ENCODE measurements around the gene ZNF670.
"Not testable (repeated sequence)": the region's sequence is repeated elsewhere in the genome, so short reads cannot be mapped to it uniquely, and the experiment has no call there.

The ZNF670 gene

DNA sequence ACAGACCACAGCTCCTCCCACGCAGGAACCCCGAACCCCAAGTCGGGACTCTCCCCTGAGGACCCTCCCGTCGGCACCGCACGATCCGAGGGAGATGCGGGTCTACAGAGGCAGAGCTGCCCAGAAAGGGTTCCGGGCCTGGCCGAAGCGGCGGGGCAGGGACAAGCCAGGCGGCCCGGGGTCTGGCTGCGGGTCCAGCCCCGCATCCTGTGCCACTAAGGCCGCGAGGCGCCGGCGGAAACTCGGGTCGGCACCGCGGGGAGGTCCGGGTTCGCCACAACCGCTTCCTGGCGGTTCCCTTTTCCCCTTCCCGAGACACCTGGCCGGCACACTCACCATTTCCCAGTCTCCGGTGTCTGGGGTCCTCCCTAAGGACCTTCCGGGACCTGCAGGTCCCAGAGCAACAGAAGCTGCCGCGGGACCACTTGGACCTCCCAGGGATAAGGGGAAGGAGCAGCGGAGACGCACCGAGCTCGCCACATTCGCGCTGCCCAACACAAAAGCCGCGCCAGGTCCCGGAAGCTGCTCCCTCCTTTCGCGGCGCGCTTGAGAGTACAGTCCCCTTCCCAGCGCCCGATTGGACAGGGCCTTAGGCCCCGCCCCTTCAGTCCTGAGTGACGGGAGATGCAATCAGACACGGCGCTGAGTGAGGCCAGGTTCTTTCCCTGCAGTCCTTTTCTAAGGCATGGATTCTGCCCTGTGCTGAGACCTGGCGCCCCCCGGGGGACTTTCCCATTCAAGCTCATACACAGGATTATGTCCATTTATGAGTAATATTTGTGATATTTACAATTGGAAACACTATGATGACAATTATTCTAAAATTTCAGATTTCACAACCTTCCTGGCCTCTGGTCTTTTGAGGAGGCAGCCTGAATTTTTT is at the start of gene ZNF670:
TSS of gene ZNF670 (minus strand) at position 554 of the 883 bp plus-strand sequence. CDS start at position 339, 215 bp downstream.
- peak; percentile 99 for DNase-seq

DNA sequence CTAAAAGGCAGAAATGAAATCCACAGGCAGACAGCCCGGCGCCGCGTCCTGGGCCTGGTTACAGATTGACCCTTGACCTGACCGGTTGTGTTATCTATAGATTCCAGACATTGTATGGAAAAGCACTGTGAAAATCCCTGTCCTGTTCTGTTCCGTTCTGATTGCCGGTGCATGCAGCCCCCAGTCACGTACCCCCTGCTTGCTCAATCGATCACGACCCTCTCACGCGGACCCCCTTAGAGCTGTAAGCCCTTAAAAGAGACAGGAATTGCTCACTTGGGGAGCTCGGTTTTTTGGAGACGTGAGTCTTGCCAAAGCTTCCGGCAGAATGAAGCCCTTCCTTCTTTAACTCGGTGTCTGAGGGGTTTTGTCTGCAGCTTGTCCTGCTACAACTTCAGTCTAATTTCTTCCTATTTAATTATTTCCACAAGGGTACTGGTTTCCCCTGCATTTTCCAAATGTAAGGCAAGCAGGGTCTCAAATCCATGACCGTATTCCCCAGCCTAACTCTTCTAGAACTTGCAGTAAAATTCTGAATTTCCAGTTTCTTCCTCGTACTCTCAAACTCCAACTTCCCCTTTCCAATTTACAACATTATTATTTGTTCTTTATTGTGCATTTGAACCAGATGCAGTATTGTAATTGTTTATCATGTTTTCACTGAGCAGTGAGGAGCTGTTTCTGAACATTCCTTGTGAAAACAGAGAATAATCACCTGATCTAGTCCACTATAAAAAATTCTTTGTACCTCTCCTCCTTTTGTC is 49.1 kb upstream of the ZNF670 start:
- not testable (repeated sequence) for DNase-seq

DNA sequence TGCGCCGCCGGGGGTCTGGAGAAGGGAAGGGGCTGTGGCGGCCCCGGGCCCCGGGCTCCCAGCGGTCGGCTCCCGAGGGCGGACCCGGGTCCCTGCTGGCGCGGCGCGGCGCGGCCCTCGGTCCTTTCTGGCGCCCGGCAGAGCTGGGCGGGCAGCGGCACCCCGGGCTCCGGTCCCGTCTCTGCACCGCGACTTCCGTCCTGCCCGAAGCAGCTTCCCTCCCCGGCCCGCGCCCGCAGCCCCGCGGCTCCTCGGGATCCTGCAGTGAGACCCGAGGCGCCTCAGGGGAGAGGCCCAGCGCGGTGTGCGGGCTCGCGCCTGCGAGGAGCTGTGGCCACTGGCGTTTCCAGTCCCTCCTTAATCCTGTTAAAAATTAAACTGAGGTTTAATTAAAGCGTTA is 48.0 kb upstream of the ZNF670 start:
- not testable (repeated sequence) for DNase-seq

DNA sequence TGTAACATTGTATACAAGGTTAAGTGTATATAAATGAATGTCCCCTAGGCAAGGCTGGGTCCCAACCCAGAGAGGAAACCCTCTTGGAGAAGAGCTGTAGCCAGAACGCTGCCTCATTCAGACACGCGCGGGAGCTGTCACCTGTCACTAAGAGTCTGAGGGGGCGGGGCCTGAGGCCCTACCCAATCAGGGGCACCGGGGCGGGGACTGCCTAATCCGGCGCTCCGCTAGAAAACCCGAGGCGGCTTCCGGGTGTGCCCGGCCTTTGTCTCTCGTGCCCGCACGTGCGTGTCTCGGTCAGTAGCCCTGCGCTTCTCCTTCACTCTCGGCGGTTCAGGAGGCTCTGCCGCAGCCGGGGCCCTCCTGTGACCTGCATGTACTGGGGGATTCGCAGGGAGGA is 47.6 kb upstream of the ZNF670 start:
- not testable (repeated sequence) for DNase-seq

DNA sequence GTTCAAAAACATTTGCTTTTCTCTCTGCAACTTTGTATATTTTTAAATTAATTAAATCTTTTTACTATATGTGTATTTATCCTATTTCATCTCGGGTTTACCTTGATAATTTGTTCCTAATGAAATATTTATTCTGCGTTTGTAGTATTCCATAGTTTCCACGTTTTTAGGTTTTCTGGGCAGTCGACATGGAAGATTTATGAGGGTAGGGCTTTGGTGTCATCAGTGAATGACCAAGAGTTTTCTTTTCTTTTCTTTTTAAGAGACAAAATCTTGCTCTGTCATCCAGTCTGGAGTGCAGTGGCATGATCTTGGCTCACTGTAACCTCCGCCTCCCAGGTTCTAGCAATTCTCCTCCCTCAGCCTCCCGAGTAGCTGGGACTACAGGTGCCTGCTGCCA is 42.8 kb upstream of the ZNF670 start:
- DNase-seq, result no peak

DNA sequence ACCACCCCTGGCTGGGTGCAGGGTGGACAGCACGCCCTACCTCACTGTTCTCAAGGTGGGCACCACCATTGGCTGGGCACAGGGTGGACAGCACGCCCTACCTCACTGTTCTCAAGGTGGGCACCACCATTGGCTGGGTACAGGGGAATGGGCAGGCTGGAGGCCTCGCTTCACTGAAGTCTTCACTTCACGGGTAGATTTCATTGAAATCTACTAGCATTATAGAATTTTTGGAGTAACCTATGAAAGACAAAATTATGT is 41.7 kb upstream of the ZNF670 start:
- not testable (repeated sequence) for DNase-seq

DNA sequence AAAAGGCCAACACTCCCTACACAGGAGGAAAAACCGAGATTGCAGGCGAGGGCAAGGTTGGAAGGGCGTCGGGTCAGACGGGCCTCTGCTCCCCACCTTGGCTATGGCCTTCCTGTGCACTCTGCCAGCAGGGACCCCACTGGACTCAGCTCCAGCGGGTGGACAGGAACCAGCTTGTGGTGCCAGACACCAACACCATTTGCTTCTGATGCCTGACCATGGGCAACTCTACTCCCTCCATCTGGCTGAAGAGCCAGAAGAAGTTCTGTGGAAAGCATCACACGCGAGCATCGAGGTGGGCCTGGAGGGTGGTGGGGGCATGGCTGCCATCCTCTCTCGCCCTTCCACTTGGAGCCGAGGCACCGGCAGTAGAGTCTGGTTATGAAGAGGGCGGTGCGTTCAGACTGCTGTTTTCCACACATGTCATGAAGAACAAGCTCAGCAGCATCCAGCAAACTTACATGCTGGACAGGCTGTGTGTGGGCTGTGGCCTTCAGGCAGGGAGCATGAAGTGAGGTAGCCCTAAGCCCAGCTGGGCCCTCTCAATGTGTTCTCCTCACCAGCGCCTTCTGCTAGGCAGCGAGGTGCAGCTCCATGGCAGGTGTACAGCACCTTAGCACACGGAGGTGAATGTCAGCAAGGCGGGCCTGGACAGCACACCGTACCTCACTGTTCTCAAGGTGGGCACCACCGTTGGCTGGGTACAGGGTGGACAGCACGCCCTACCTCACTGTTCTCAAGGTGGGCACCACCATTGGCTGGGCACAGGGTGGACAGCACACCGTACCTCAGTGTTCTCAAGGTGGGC is 41.2 kb upstream of the ZNF670 start:
- DNase-seq, result no peak

DNA sequence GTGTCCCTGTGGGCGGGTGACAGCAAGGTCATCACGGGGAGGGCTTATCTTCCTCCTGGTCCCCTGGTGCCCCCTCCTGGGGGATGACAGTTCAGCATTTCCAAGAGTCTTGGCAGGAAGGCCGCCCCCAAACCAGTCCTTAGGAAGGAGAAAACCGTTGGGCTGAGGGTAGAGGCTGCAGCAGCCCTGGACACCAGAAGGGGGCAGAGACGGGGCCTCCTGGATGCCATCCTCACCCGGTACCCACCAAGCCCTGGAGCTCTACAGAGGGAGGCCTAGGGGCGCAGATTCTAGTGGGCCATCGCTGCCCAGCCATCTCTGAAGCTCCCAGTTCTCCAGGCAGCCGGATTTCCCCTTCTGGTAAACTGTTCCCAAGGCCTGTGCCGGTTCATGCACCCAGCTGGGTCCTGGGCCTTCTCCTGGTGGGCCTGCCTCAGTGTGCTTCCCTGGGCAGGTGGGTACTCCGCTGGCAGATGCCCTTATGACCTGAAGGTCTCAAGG is 40.4 kb upstream of the ZNF670 start:
- peak; percentile 75 for DNase-seq

DNA sequence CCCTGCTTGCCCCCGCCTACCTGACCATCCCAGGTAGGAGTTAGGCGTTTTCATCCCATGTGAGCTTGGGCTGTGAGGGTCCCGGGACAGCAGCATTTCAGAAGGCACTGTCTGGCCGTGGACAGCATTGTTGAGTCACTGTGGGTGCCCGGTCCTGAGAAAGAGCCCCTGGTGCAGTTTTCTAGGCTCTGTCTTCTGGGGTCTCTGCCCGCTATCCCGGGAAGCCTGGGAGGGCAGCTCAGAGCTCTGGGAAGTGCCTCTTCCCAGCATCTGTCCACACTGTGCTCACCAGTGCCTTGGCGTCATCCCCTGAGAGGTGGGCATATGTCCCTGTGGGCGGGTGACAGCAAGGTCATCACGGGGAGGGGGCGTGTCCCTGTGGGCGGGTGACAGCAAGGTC is 36.9 kb upstream of the ZNF670 start:
- DNase-seq, result no peak

DNA sequence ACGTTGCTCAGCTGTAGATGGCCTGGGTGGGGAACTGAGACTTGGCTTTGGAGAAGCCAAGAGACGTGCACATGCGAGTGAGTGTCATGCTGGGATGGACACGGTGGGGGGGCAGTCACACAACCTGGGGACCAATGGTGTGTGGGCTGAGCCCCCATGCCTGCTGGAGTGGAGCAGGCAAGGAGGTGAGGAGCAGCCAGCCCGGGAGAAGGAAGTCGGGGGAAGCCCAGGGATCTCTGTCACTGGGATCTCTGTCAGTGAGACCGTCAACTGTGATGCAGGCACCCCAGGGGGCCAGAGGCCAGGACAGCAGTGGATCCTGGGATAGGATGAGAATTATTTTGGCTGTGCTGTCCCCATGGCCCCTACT is 36.5 kb upstream of the ZNF670 start:
- no peak for DNase-seq

DNA sequence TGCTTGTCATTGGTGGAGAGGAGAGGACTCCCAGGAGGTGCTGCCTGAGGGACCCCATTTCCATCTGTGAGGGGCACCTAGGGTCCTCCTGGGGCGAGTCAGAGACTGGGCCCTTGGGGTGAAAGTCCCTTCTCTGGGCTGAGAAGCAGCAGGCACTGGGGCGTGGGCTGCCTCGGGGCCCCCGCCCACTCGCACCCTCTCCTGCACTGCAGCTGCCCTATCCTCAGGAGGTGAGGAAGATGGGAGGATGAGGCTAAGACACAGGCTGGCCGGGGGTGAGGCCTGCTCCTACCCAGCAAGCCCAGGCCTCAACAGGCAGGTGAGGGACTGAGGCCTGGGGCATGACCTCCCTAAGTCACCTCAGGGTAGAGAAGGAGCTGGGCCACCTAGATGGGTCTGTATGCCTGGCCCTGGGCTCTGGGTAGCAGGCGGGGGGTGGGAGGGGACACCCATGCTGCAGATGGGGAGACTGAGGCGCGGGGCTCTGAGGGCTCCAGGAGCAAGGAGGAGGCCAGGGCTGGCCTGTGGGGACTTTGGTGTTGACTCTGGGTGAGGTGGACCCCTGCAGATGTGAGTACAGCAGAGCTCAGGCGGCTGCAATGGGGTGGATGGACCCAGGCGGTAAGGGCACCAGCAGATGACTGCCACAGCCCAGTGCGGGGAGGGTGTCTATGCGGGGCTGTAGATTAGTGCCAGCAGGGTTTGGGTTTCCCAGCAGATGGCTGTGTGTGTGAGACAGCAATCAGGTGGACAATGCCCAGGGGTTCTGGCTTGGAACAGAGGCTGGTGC is 35.9 kb upstream of the ZNF670 start:
- peak; percentile 17 for DNase-seq

DNA sequence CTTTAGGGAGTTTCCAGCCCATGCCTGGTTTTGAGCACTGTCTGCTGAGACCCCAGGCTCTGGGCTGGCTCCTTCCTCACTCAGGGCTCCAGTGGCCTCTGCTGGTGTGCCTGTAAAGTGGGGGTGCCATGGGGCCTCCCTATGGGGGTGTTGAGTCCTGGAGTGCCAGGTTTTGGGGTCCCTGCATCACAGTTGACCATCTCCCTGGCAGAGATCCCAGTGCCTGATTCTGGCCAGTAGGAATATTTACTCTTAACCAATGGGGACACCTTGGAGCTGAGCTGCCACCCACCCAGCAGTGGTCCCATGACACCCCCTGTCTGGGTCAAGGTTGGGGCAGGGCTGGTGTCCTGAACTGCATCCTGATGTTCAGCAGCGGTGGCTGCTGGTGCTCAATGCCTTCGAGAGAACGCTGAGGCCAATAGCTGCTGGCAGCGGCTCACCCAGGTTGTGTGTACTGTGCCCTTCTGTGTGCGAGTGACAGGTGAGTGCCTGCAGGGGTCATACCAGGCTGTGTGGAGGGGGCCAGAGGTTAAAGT is 35.2 kb upstream of the ZNF670 start:
- no peak for DNase-seq

DNA sequence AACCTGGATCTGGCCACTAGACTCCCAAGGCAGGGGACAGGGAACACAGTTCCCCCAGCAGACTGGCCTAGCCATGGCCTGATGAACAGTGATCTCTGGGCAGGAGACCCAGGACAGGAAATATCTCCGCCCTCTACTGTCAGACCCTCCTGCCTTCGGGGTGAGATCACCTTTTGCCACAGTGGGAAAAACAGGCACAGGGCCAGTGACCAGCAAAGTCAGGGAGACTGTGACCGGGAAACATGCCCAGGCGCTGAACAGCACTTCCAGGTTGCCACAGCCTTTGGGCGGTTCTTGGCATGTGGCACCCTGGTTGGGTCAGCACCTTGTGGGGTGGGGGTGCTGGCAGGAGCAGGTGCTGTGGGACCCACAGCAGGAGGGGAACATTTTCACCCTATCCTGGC is 34.5 kb upstream of the ZNF670 start:
- DNase-seq, result peak; percentile 18

DNA sequence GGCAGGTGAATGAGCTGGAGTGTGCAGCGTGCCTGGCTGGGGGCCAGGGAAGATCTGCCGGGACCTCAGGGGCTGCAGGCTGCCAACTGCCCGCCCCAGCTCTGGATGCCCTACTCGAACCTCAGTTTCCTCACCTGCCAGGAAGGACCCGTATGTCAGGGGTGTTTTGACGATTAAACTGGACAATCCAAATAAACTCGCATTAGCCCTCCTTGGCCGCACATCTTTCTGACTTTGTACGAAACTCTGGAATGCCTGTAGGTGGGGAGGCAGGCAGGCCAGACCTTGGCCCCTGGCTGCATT is 33.8 kb upstream of the ZNF670 start:
- DNase-seq, result no peak

DNA sequence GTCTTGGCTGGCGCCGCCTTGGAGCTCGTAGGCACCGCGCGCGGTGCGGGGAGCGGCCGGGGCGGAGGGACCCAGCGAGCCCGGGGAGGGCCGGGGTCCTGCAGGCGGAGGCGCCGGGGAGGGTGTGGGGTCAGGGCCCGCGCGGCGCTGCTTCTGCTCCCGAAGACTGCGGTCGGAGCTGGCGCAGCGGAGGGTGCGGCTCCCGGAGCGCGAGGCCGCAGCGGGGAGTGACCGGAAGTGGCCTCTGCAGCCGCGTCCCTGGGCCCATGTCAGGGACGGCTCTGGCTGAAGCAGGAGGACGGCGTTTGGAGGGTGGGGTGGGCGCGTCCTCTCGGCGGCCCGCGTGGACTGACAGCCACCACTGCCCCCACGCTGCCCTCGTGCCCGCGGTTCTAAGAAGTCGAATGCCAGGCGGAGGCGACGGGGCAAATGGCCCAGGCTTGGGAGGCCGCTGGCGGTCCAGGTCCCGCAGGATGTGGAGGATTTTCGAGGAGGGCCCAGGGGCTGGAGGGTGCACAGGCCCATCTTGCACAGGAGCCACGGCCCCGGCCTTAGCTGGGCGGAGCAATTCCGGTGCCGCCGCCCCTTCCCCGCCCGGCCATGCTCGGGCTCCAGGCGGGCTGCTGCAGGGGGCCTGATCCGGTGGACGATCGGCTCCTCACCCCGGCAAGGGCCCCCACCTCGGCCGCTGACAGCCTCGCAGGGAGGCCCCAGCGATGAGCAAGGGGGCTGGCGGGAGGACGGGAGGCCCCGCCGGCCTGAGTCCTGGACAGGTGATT is 33.3 kb upstream of the ZNF670 start:
- DNase-seq, result peak; percentile 83

DNA sequence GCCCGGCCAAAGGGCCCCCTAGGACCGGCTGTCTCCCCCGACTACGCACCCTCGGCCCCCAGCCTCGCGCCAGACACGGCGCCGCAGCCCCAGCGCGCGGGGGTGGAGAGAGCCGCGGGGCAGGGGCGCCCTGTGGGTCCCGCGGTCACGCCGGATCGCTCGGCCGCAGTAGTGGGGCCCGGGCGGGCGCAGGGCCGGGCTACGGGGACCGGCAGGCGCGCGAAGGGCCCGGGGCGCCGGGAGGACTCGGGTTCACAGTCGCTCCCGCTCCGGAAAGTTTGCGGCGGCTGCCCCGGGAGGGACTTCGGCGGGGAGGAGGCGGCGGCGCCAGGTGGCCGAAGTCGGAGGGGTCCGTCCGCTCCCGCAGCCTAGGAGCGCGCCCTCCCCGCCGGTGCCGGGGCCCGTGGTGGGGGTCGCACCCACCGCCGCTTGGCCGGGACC is 32.7 kb upstream of the ZNF670 start:
- DNase-seq, result no peak

DNA sequence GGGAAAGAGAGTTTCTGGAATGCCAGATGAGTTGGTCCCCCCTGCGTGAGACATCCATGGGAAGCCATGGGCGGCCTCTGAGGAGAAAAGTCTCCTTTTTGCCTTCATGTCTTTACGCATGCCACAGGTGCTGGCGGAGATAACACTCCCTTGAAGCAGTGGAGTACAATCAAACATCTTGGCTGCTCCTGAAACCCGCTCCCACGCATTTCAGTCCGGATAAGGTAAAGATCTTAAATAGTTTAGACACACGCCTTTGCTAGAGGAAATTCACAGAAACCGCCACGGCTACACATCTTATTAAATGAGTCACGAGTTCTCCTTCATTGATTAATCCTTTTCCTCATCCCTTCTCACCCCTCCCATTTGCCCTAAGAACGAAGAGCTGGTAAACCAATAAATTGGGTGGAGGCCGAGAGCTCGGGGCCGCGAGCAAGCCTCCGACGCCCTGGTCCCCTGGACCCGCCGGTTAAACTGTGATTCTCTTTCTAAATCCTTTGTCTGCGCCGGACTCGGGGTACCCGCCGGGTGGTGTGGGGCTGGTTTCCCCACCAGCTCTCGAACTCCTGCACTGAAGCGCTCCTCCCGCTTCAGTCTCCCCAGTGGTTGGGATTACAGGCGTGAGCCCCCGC is 32.1 kb upstream of the ZNF670 start:
- DNase-seq, result peak; percentile 33

DNA sequence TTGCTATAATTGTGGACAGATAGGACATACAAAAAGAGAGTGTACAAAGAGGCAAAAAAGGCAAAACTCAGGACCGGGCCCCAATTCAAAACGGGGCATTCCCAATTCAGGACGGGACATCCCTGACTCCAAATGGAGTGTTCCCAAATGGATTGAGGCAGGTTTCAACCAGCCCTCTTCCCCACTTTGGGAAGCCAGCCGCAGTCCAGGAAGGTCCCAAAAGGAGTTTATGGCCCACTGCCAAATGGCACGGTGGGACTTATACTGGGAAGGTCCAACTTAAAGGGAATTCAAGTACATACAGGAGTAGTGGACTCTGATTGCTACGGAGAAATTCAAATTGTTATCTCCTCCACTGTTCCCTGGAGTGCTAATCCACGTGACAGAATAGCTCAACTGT is 29.1 kb upstream of the ZNF670 start:
- DNase-seq, result no peak

DNA sequence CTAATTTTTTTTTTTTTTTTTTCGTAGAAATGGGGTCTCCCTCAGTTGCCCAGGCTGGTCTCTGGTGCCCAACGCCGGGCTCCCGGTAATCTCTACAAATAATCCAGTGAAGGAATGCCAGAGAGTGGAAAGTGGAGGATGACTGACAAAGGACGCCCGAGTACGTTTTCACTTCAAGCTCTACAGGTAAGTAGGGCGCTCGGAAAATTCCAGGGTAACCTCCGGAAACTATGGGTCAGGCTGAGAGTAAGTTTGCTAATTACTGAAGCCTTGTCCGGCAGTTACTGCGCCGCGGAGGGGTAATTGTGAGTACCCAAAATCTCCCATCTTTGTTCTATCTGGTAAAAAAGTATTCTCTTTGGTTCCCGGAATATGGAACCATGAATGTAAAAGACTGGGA is 27.4 kb upstream of the ZNF670 start:
- no peak for DNase-seq

DNA sequence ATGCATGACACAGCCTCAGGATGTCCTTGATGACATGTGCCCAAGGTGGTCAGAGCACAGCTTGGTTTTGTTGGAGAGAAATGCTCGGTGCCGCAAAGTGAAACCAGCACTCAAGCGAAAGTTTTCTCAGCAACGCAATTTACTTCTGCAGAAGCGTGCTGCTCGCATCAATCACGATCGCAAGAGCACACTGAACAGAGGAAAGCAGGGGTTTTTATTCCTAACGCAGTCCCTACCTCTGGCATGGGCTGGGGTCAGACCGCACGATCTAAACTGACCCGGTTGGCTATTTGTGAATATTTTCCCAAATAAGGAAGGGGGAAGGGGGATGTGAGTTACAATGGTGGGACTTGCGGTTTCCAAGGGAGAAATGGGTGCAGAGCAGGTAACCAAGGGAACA is 26.4 kb upstream of the ZNF670 start:
- no peak for DNase-seq

Data from NCI-H146 (cell line).